Measurements from ENCODE around the gene FNDC3B. TPM values are rescaled to one million over a fixed set of nuclear protein-coding genes. Genes with fewer than 3 reads are reported as not detected.

FNDC3B gene
- polyA plus RNA-seq, 1 donor, result 25.9 TPM

GRCh38 chr3:172444821-172445220, 405.4 kb downstream of the FNDC3B start:
- DNase-seq, result no peak
- Histone ChIP-seq H3K4me1 (ENCODE audit: control insufficient read depth, insufficient read depth, low read length) (peaks cover 4% of the 10 kb centered on the region), H3K36me3 (ENCODE audit: control insufficient read depth, insufficient read depth, low read length) (no peaks in the 10 kb centered on the region), H3K4me3 (ENCODE audit: low read length) (no peak overlapping the region), H3K27me3 (ENCODE audit: control insufficient read depth, insufficient read depth, low read length) (peaks cover 50% of the 10 kb centered on the region), H3K9me3 (ENCODE audit: control insufficient read depth, low read depth, low read length) (peaks cover 7% of the 10 kb centered on the region), H3K27ac (ENCODE audit: low read length) (no peak overlapping the region)
- 83% methylated on average over 2 of the region's 6 CpGs for WGBS (ENCODE audit: insufficient coverage, low lambda C conversion rate)

GRCh38 chr3:172446198-172446597, 406.8 kb downstream of the FNDC3B start:
- Histone ChIP-seq H3K4me1 (ENCODE audit: control insufficient read depth, insufficient read depth, low read length) (peaks cover 5% of the 10 kb centered on the region), H3K27ac (ENCODE audit: low read length) (no peak overlapping the region), H3K27me3 (ENCODE audit: control insufficient read depth, insufficient read depth, low read length) (peaks cover 58% of the 10 kb centered on the region), H3K4me3 (ENCODE audit: low read length) (no peak overlapping the region), H3K36me3 (ENCODE audit: control insufficient read depth, insufficient read depth, low read length) (no peaks in the 10 kb centered on the region), H3K9me3 (ENCODE audit: control insufficient read depth, low read depth, low read length) (peaks cover 7% of the 10 kb centered on the region)
- no CpG with 5 or more reads among the region's 3 CpGs for WGBS (ENCODE audit: insufficient coverage, low lambda C conversion rate)
- DNase-seq, result no peak

GRCh38 chr3:172447611-172448579, 408.5 kb downstream of the FNDC3B start, which contains the start of gene GHSR:
GHSR (minus strand) TSS chr3:172448456; CDS start chr3:172448413, 43 bp downstream.
- Histone ChIP-seq H3K9me3 (ENCODE audit: control insufficient read depth, low read depth, low read length) (peaks cover 7% of the 10 kb centered on the region), H3K27ac (ENCODE audit: low read length) (no peak within 1 kb of the TSS), H3K4me1 (ENCODE audit: control insufficient read depth, insufficient read depth, low read length) (peaks cover 5% of the 10 kb centered on the region), H3K4me3 (ENCODE audit: low read length) (no peak within 1 kb of the TSS), H3K36me3 (ENCODE audit: control insufficient read depth, insufficient read depth, low read length) (no peaks in the 10 kb centered on the region), H3K27me3 (ENCODE audit: control insufficient read depth, insufficient read depth, low read length) (peaks cover 61% of the 10 kb centered on the region)
- WGBS (ENCODE audit: insufficient coverage, low lambda C conversion rate), result 0% methylated on average over 2 of the region's 76 CpGs
- no peak for DNase-seq

GRCh38 chr3:172448661-172449465, 409.5 kb downstream of the FNDC3B start:
- Histone ChIP-seq H3K27ac (ENCODE audit: low read length) (no peak overlapping the region), H3K9me3 (ENCODE audit: control insufficient read depth, low read depth, low read length) (peaks cover 7% of the 10 kb centered on the region), H3K4me1 (ENCODE audit: control insufficient read depth, insufficient read depth, low read length) (peaks cover 5% of the 10 kb centered on the region), H3K27me3 (ENCODE audit: control insufficient read depth, insufficient read depth, low read length) (peaks cover 61% of the 10 kb centered on the region), H3K36me3 (ENCODE audit: control insufficient read depth, insufficient read depth, low read length) (no peaks in the 10 kb centered on the region), H3K4me3 (ENCODE audit: low read length) (no peak overlapping the region)
- 20% methylated on average over 1 of the region's 43 CpGs for WGBS (ENCODE audit: insufficient coverage, low lambda C conversion rate)
- no peak for DNase-seq

GRCh38 chr3:172449466-172450149, 410.2 kb downstream of the FNDC3B start:
- no CpG with 5 or more reads among the region's 34 CpGs for WGBS (ENCODE audit: insufficient coverage, low lambda C conversion rate)

More at GRCh38 chr3:172449466-172450149, 410.2 kb downstream of the FNDC3B start:
- DNase-seq, result peak in 1 of 2 donors; percentile 33
- H3K27ac ChIP-seq (ENCODE audit: low read length), result no peak overlapping the region
- peaks cover 5% of the 10 kb centered on the region for H3K4me1 ChIP-seq (ENCODE audit: control insufficient read depth, insufficient read depth, low read length)
- peaks cover 59% of the 10 kb centered on the region for H3K27me3 ChIP-seq (ENCODE audit: control insufficient read depth, insufficient read depth, low read length)
- H3K4me3 ChIP-seq (ENCODE audit: low read length), result no peak overlapping the region
- no peaks in the 10 kb centered on the region for H3K36me3 ChIP-seq (ENCODE audit: control insufficient read depth, insufficient read depth, low read length)
- peaks cover 7% of the 10 kb centered on the region for H3K9me3 ChIP-seq (ENCODE audit: control insufficient read depth, low read depth, low read length)

Other genes starting within 250 kb of the FNDC3B start
- gene PLD1, start 229.1 kb upstream of the FNDC3B start, polyA plus RNA-seq, result 87.6 TPM
- not detected for gene TMEM212, start 196.2 kb upstream of the FNDC3B start, polyA plus RNA-seq